GM12892 (cell line): ENCODE data around the gene MTA2.

Source experiments
- POLR2A ChIP-seq: IDR thresholded peaks from 2 replicates; pipeline ENCODE4 v1.6.1; 2011; ENCODE audit warnings: low read depth, low read length, control low read depth
- POLR2AphosphoS5 ChIP-seq: IDR thresholded peaks from 2 replicates; pipeline ENCODE4 v1.6.1; 2011; ENCODE audit warnings: low read depth, low read length, control low read depth

GRCh38 chr11:62558669-62559068 is 43.0 kb downstream of the MTA2 start:
- no peak for TF ChIP-seq POLR2AphosphoS5
- peak; percentile 46 for TF ChIP-seq POLR2A
